ENCODE data around the gene HOATZ.

- TF ChIP-seq POLR2AphosphoS5 (IDR thresholded peaks at IDR 0.05; ENCODE audit: low read depth, low read length) (no peak), ZNF7 (CRISPR knock-in tag; IDR thresholded peaks at IDR 0.05) (no peak), ZSCAN29 (CRISPR knock-in tag; conservative IDR thresholded peaks at IDR 0.05) (no peak)
Measured at GRCh38 chr11:111525456-111525855, 10.9 kb downstream of the HOATZ start.
